HCT116 (cell line): Measurements from ENCODE around the gene CXCR6. TPM values are rescaled to one million over a fixed set of nuclear protein-coding genes. Genes with fewer than 3 reads are reported as not detected.

ENCODE experiments used
- ATAC-seq: fragments of 200-7000 bp; cut with Tn5 transposase; 2 replicates; pipeline ENCODE4 v1.9.1; 2020; ENCODE audit warnings: mild to moderate bottlenecking, moderate library complexity
- BruUV-seq: library from RNA; stranded (reverse); fragments of 400-500 nt; replicated peaks from 2 replicates; lab custom pipeline; 2021; lab: Mats Ljungman, UMichigan
- CTCF ChIA-PET: fragments of 300-600 bp; sonication (Branson Sonifier 250); formaldehyde crosslinking; loops from one replicate; lab custom pipeline; 2021; ENCODE audit warnings: antibody characterized with exemption; lab: Charles Lee
- POLR2A ChIA-PET: fragments of 300-600, 350-600 bp; sonication (Branson Sonifier 250); formaldehyde crosslinking; loops from one replicate; lab custom pipeline; 2021; ENCODE audit warnings: antibody characterized with exemption; lab: Charles Lee
- RAD21 ChIA-PET, 2 experiments: fragments of 300-600 bp; sonication (Branson Sonifier 250); formaldehyde crosslinking; loops; one replicate each; lab custom pipeline; 2023; ENCODE audit warnings: low total read pairs in 2 of 2; ENCODE audit not compliant: uncharacterized antibody in 2 of 2, unreplicated experiment in 2 of 2, low non-redundant PET in 1 of 2; lab: Charles Lee
- DNase-seq: peaks from one replicate; pipeline ENCODE4 v3.0.0-alpha.2; 2010; ENCODE audit warnings: low read depth, low spot score
- H2AFZ ChIP-seq: fragments of 200-600 bp; shearing (Covaris generic), sonication (generic); 2 replicates; pipeline ENCODE4 v1.6.1; 2017; ENCODE audit warnings: low read depth, mixed run types, mixed read lengths, antibody characterized with exemption, low read length; ENCODE audit not compliant: poor library complexity, severe bottlenecking
- H3K27ac ChIP-seq: 2 replicates; pipeline ENCODE4 v1.5.1; 2012; ENCODE audit warnings: low read depth, low read length
- H3K27me3 ChIP-seq: fragments of 200-600 bp; sonication (generic); 2 replicates; pipeline ENCODE4 v1.6.1; 2016; ENCODE audit warnings: mixed run types, low read length, mixed read lengths; ENCODE audit not compliant: insufficient read depth
- H3K36me3 ChIP-seq, 2 experiments: fragments of 200-500 bp in 1 of 2; fragments of 200-600 bp in 1 of 2; sonication (Bioruptor generic) in 1 of 2; sonication (generic) in 1 of 2; 2 replicates each; pipeline versions ENCODE4 v1.5.1 to v1.6.1; 2014 to 2016; ENCODE audit warnings: low read length in 2 of 2, inconsistent platforms in 1 of 2, mixed read lengths in 1 of 2, mixed run types in 1 of 2; ENCODE audit not compliant: insufficient read depth in 2 of 2, control insufficient read depth in 1 of 2
- H3K4me1 ChIP-seq, 2 experiments: fragments of 200-600 bp in 1 of 2; sonication (generic) in 1 of 2; 2 replicates each; pipeline versions ENCODE4 v1.5.1 to v1.6.1; 2012 to 2017; ENCODE audit warnings: low read length in 2 of 2, inconsistent platforms in 1 of 2, mild to moderate bottlenecking in 1 of 2, mixed read lengths in 1 of 2, mixed run types in 1 of 2, moderate library complexity in 1 of 2; ENCODE audit not compliant: insufficient read depth in 2 of 2, control insufficient read depth in 1 of 2
- H3K4me2 ChIP-seq: fragments of 200-600 bp; sonication (generic); 2 replicates; pipeline ENCODE4 v1.6.1; 2017; ENCODE audit warnings: mixed run types, low read length, mixed read lengths
- H3K4me3 ChIP-seq, 2 experiments: fragments of 200-600 bp in 1 of 2; sonication (generic) in 1 of 2; replicated peaks in 1 of 2; 2 replicates each; pipeline ENCODE4 v1.5.1; 2011 to 2016; ENCODE audit warnings: low read length in 2 of 2, control low read depth in 1 of 2, low read depth in 1 of 2, mild to moderate bottlenecking in 1 of 2, mixed read lengths in 1 of 2, mixed run types in 1 of 2
- H3K79me2 ChIP-seq: fragments of 200-600 bp; sonication (generic); 2 replicates; pipeline ENCODE4 v1.6.1; 2017; ENCODE audit warnings: mild to moderate bottlenecking, mixed run types, low read length, moderate library complexity, mixed read lengths; ENCODE audit not compliant: insufficient read depth
- H3K9ac ChIP-seq: fragments of 200-600 bp; sonication (generic); 2 replicates; pipeline ENCODE4 v1.6.1; 2016; ENCODE audit warnings: low read length, mixed read lengths
- H3K9me2 ChIP-seq: fragments of 200-600 bp; sonication (generic), shearing (Covaris generic); 2 replicates; pipeline ENCODE4 v1.6.1; 2017; ENCODE audit warnings: mixed run types, mild to moderate bottlenecking, moderate library complexity; ENCODE audit not compliant: insufficient read depth
- H3K9me3 ChIP-seq, 2 experiments: fragments of 200-500 bp in 1 of 2; fragments of 200-600 bp in 1 of 2; sonication (Bioruptor generic) in 1 of 2; sonication (generic) in 1 of 2; 2 replicates each; pipeline ENCODE4 v1.6.1; 2014 to 2017; ENCODE audit warnings: low read length in 2 of 2, mixed read lengths in 2 of 2, inconsistent platforms in 1 of 2, low read depth in 1 of 2, mild to moderate bottlenecking in 1 of 2, mixed run types in 1 of 2, moderate library complexity in 1 of 2; ENCODE audit not compliant: control insufficient read depth in 1 of 2, insufficient read depth in 1 of 2
- H4K20me1 ChIP-seq: fragments of 200-600 bp; sonication (generic), shearing (Covaris generic); 2 replicates; pipeline ENCODE4 v1.6.1; 2017; ENCODE audit warnings: mixed run types, mild to moderate bottlenecking, moderate library complexity; ENCODE audit not compliant: insufficient read depth
- CTCF ChIP-seq, 3 experiments: fragments of 200-600 bp in 1 of 3; sonication (generic) in 1 of 3; IDR thresholded peaks in 2 of 3; conservative IDR thresholded peaks in 1 of 3; 2 replicates each; pipeline ENCODE4 v1.5.1; 2012 to 2017; ENCODE audit warnings: low read depth in 2 of 3, low read length in 2 of 3, antibody characterized with exemption in 1 of 3, borderline replicate concordance in 1 of 3, control low read depth in 1 of 3, mild to moderate bottlenecking in 1 of 3, mixed read lengths in 1 of 3, mixed run types in 1 of 3, moderate library complexity in 1 of 3; ENCODE audit not compliant: insufficient read depth in 1 of 3
- EZH2 ChIP-seq: fragments of 200-600 bp; sonication (generic); IDR thresholded peaks from 2 replicates; pipeline ENCODE4 v1.6.1; 2017; ENCODE audit warnings: antibody characterized with exemption, mixed run types
- EZH2phosphoT487 ChIP-seq: fragments of 200-600 bp; IDR thresholded peaks from 2 replicates; pipeline ENCODE4 v1.6.1; 2018; ENCODE audit warnings: antibody characterized with exemption, borderline replicate concordance
- FOSL1 ChIP-seq: IDR thresholded peaks from 2 replicates; pipeline ENCODE4 v1.6.1; 2012; ENCODE audit warnings: low read depth
- MAX ChIP-seq: IDR thresholded peaks from 2 replicates; pipeline ENCODE4 v1.6.1; 2012
- SIN3A ChIP-seq: IDR thresholded peaks from 2 replicates; pipeline ENCODE4 v1.6.1; 2012; ENCODE audit warnings: low read depth
- SP1 ChIP-seq: IDR thresholded peaks from 2 replicates; pipeline ENCODE4 v1.6.1; 2012; ENCODE audit warnings: low read depth
- TCF7L2 ChIP-seq: IDR thresholded peaks from 2 replicates; pipeline ENCODE4 v1.7.0; 2011; ENCODE audit warnings: borderline replicate concordance, inconsistent platforms; ENCODE audit not compliant: insufficient read depth, insufficient read length; ENCODE audit errors: extremely low read depth
- ZBTB33 ChIP-seq: IDR thresholded peaks from 2 replicates; pipeline ENCODE4 v1.6.1; 2011; ENCODE audit warnings: mild to moderate bottlenecking, low read length, moderate library complexity; ENCODE audit not compliant: insufficient replicate concordance; ENCODE audit errors: extremely low read depth
- ZNF274 ChIP-seq: fragments of 200-500 bp; sonication (Bioruptor generic); IDR thresholded peaks from 2 replicates; pipeline ENCODE4 v1.6.1; 2014; ENCODE audit warnings: mild to moderate bottlenecking, low read depth, low read length, inconsistent platforms
- intact Hi-C: fragments of 100-400 bp; cut with micrococcal nuclease; formaldehyde crosslinking; loops from 2 replicates; pipeline ENCODE4 v1.10.0; 2022
- total RNA-seq: library from RNA; stranded (reverse); gene quantifications from one replicate; pipeline ENCODE4 v1.2.1, GENCODE V29; 2021; ENCODE audit not compliant: unreplicated experiment

CXCR6 gene
- total RNA-seq, 1 experiment from 2014 or later: not detected

- H2AFZ ChIP-seq: no peak overlapping the region
- no peak for DNase-seq
- H3K4me1 ChIP-seq: no peaks in the 10 kb centered on the region
- no peaks in the 10 kb centered on the region for H4K20me1 ChIP-seq
- intact Hi-C loops: no loop called here
- ChIA-PET RAD21 (no interaction called here), POLR2A (no interaction called here), CTCF (no interaction called here)
- ATAC-seq: no peak
- H3K9me3 ChIP-seq: no peaks in the 10 kb centered on the region
- no TSS peak for BruUV-seq
- no peak overlapping the region for H3K4me2 ChIP-seq
- no peak overlapping the region for H3K9ac ChIP-seq
- H3K27me3 ChIP-seq: no peaks in the 10 kb centered on the region
- H3K4me3 ChIP-seq: no peak overlapping the region
- TF ChIP-seq SP1 (no peak), ZBTB33 (no peak), TCF7L2 (no peak)
- H3K9me2 ChIP-seq: no peaks in the 10 kb centered on the region
- H3K36me3 ChIP-seq: peaks cover 13 to 31% of the 10 kb centered on the region in 2 experiments
- H3K79me2 ChIP-seq: no peaks in the 10 kb centered on the region
- H3K27ac ChIP-seq: no peak overlapping the region
Measured at GRCh38 chr3:45949432-45949831, 6.2 kb downstream of the CXCR6 start.

GRCh38 chr3:45950131-45950530 lies 6.9 kb downstream of the CXCR6 start:
- no peak overlapping the region for H3K4me2 ChIP-seq
- H3K79me2 ChIP-seq: no peaks in the 10 kb centered on the region
- BruUV-seq: no TSS peak
- no peak for TF ChIP-seq EZH2phosphoT487
- TF ChIP-seq EZH2: no peak
- TF ChIP-seq FOSL1: no peak
- no peak for TF ChIP-seq MAX
- TF ChIP-seq CTCF (IDR thresholded peaks at IDR 0.05 in 2 of 3, conservative IDR thresholded peaks at IDR 0.05 in 1 of 3; ENCODE audit: borderline replicate concordance in 1 of 3, insufficient read depth in 1 of 3, low read depth in 2 of 3, low read length in 2 of 3): no peak
- TF ChIP-seq ZNF274: no peak
- no peak for TF ChIP-seq SIN3A
- TF ChIP-seq TCF7L2: no peak
- no peak for TF ChIP-seq SP1
- H3K9ac ChIP-seq: no peak overlapping the region
- ChIA-PET CTCF (no interaction called here), RAD21 (no interaction called here), POLR2A (no interaction called here)
- H3K9me2 ChIP-seq: no peaks in the 10 kb centered on the region
- no peak overlapping the region for H3K4me3 ChIP-seq
- no peaks in the 10 kb centered on the region for H3K9me3 ChIP-seq
- H3K36me3 ChIP-seq: peaks cover 16 to 38% of the 10 kb centered on the region in 2 experiments
- H3K4me1 ChIP-seq: no peaks in the 10 kb centered on the region
- H4K20me1 ChIP-seq: no peaks in the 10 kb centered on the region
- no peaks in the 10 kb centered on the region for H3K27me3 ChIP-seq
- H3K27ac ChIP-seq: no peak overlapping the region
- intact Hi-C loops: no loop called here
- H2AFZ ChIP-seq: no peak overlapping the region
- DNase-seq: no peak
- no peak for ATAC-seq
